Measurements from ENCODE around the gene ITPKB. TPM values are rescaled to one million over a fixed set of nuclear protein-coding genes. Genes with fewer than 3 reads are reported as not detected.

The ITPKB gene
- total RNA-seq, 2 donors from 2014 or later = 13.8 to 18.3 TPM

DNA sequence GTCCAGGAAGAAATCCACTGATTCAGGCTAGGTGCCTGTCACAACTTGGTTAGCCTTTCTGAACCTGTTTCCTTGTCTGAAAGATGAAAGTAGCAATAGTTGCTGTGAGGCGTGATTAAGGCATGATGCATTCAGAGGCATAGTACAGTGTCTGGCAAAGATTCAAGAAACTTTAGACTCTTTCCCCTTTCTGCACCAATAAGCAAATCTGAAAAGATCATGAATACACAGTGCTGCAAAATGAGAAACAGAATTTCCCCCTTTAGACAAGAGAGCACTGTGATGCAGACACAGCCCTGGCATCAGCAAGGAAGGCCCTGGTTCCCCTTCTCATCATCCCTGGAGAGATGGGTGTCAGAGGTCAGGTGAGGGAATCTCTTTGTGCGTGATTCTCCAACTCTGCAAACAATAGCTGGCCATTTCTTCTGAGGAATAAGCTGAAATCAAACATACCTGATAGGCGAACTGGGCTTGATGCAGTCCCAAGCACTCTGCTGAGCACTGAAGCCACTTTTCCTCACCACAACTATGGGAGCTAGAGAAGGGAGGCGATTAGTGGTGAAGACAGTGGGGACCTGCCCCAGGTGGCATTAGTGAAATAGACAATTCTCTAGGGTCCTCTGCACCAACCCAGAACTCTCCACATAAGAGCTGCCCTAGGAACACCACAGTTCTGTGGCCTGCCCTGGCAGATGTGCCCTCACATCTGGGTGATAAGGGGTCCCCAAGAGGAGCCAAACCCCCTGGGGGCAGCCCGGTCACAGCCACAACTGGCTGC is 41.7 kb downstream of the ITPKB start:
- intact Hi-C loops (cut with DNase I) = no loop called here
- ATAC-seq (peak; percentile 20 to 50), DNase-seq (no peak)

DNA sequence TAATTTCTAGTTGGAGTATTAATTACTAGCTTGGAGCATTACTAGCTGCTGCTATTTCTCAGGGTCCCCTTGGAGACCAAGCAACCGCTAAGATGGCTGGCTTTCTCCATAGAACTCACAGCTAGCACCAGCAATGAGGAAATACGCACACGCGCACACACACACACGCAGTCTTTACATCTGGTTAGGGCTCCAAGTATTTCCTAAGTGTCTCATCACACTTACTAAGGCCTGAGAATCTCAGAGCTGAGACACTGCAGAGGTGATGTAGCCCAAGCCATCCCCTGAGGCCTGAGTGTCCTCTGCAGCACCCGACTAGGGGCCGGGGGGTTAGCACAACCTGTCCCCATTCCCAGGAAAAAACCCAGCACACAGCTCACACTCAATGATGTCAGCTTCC is 42.5 kb downstream of the ITPKB start:
- ATAC-seq (no peak), DNase-seq (no peak)
- intact Hi-C loops (cut with DNase I) = no loop called here

DNA sequence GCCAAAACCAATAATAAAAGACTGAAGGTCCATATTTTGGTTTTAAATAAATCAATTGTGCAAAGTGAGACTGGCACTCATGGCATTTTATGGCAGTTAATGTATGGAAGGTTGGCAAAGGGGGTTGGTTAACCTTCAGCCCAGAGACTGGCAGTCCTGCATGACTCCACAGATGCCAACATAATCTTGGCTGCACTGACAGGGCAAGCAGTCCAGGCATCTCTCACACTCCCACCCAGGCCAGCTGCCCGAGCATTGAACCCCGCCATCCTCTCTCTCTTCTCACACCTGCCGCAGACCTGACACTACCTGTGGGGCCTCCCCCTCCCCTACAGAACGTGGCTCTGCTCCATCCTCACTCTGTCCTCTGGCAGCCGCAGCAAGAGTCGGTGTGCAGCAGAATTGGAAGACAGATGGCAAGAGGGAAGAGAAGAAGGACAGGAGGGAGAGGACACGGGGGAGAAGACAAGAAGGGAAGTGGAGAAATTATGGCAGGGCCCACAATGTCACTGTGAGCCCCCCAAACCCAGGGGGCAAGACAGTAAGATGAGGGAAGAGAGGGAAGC is 43.7 kb downstream of the ITPKB start:
- peak in 1 of 2 donors; percentile 16 for ATAC-seq
- intact Hi-C loops (cut with DNase I) = no loop called here
- DNase-seq = no peak

DNA sequence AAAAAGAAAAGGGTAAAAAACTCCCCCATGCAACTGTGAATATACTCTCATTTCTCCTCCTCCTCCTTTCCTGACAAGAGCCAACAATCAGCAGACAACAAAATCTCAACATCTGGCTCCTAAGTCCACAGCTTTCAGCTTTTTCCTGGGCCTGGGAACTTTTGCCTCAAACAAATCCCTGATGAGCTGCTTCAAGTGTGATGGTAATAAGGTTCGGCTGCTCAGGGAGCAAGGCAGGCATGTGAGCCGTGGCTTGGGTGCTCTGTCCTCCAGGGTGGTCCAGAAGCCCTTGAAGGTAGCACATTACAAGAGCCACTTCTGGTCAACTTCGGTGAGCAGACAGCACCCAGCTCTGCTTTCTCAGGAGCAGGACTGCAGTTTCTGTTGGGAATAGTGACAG is 46.3 kb downstream of the ITPKB start:
- ATAC-seq (no peak), DNase-seq (no peak)
- intact Hi-C loops (cut with DNase I) = no loop called here

DNA sequence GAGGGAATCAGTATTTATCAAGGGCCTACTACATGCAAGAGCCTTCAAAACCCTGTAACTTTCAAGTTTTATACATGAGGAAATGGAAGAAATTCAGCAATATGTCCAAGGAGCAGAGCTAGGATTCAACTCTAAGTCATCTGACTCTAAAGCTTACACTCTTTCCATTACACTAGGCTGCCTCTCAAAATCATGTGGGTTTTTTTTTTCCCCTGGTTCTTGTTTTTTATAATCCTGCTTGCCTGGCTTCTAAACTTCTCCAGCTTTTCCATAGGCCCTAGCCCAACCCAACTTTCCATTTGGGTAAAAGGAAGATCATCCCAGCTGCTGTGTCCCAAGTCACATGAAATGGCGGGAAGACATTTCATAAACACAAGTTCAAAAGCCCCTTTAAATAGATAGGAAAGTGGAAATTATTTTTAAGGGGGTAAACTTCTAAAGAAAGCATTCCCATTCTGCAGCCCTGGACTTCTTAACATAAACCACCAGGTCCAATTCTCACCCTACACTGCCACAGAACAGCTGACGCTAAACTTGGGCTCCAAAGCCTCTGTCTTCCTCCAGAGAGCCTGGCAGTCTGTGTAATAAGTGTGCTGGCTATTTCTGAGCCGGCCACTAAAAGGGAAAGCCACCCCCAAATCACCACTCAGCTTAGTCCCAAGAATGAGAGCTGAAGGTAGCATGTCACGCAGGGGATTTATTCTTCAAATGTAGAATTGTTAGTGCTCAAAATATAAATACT is 46.9 kb downstream of the ITPKB start:
- DNase-seq = no peak
- no peak for ATAC-seq
- intact Hi-C loops (cut with DNase I) = no loop called here

DNA sequence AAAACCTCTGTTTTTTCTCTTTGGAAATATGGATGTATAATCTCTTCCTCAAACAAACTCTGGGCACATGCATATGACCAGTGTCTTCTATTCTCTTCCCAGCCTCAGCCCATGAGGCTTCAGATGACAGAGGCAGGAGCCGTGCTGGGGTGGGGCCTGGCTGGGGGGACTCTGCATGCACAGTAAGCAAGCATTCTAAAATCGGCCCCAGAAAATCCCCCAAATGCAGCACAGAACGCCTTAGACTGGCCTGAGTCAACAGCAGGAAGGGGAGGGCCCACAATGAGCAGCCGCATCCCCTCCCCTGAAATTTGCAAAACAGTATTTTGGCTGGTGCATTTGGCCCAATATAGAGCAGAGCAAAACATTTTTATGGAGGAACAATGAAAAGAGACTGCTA is 47.8 kb downstream of the ITPKB start:
- intact Hi-C loops (cut with DNase I) = no loop called here
- DNase-seq (no peak), ATAC-seq (peak; percentile 27 to 28)

DNA sequence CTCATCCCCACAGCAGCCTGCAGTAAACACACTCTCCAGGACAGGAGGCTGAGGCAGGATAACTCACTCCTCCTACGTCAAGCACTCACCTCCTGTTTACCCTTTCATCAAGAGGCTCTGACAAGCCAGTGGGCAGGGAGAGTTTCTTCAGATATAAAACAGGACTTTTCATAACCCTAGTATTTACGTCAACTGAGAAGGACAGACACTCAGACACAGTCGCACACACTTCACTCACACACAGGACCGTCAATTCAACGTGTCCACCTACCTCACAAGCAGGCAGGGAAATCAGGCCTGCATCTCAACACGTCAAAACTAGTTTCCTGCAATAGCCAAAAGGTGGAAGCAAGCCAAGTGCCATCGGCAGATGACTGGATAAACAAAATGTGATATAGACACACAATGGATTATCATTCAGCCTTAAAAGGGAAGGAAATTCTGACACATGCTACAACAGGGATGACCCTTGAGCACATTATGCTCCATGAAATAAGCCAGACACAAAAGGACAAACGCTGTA is 48.6 kb downstream of the ITPKB start:
- DNase-seq = no peak
- peak in 1 of 2 donors; percentile 34 for ATAC-seq
- intact Hi-C loops (cut with DNase I) = no loop called here

DNA sequence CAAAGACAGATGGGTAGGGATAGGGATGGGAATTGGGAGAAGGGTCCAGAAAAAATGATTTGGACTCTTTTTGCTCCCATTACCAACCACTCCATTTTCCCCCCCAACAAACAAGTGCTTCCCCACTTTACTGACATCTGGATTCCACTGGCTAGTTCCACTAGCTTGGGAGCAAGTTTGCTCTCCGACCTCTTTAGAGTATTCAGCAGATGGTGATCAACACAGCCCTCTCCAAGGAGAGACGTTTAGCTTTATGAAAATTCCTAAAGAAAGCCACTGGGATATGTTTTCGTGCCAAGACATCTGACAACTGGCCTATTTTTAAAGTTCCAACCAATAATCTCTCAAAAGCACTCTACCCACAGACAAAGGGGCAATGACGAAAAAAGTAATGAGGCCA is 50.3 kb downstream of the ITPKB start:
- intact Hi-C loops (cut with DNase I) = loop anchor here in 1 of 2 donors (5.0 kb wide), 1 partner anchor 57 kb away; no protein-coding TSS in a partner anchor
- no peak for DNase-seq
- no peak for ATAC-seq

DNA sequence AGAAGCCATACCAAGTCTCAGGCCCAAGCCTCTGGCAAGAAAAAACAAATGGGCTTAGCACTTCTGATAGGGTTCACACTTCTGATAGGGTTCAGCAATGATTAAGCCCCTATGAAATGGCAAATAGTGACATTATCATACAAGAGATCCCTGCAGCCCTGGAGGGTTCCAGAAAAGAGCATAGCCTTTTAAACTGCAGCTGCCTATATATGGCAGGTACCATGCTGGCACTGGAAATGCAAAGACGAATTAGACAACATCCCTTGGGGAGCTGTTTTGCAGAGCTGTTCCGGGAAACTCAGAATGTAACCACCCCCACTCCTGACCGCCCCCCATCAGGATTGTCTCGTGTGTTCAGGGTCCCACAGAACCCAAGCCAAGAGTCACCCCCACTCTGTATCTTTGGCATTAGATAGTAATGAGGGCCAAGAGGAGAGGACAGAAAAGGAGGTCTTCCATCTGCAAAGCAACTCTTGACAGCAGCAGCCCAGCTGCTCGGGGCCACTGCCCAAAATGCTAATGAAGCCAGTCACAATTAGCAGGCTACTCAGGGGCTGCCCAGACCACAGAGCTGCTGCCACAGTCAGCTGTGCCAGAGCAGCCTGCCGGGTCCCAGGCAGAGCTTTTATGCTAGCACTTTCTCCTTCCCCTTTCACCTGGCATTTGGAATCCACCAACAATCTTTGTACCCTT is 50.9 kb downstream of the ITPKB start:
- DNase-seq (no peak), ATAC-seq (no peak)
- intact Hi-C loops (cut with DNase I) = loop anchor here in 1 of 2 donors (5.0 kb wide), 1 partner anchor 56 kb away; no protein-coding TSS in a partner anchor

DNA sequence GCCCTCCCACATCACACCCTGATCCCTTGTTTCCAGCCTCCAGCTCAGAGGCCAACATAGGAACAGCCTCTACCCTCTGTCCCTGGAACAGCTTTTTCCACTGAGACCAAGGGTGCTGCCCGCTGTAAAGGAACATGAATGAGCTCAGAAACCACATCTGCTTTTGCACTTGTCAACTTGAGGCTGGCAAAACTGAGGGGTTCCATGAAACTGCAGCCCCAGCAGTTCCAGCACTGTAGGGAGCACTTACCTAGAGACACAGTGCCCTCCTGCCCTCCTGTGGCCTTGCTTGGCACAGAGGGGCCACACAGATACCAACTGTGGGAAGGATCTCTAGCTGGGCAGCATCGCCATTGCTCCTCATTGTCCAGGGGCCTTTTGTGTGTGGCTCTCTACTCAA is 51.7 kb downstream of the ITPKB start:
- intact Hi-C loops (cut with DNase I) = loop anchor here (2.0 to 5.0 kb wide), 2 partner anchors 53 to 55 kb away; no protein-coding TSS in a partner anchor
- DNase-seq = no peak
- peak; percentile 31 to 36 for ATAC-seq

DNA sequence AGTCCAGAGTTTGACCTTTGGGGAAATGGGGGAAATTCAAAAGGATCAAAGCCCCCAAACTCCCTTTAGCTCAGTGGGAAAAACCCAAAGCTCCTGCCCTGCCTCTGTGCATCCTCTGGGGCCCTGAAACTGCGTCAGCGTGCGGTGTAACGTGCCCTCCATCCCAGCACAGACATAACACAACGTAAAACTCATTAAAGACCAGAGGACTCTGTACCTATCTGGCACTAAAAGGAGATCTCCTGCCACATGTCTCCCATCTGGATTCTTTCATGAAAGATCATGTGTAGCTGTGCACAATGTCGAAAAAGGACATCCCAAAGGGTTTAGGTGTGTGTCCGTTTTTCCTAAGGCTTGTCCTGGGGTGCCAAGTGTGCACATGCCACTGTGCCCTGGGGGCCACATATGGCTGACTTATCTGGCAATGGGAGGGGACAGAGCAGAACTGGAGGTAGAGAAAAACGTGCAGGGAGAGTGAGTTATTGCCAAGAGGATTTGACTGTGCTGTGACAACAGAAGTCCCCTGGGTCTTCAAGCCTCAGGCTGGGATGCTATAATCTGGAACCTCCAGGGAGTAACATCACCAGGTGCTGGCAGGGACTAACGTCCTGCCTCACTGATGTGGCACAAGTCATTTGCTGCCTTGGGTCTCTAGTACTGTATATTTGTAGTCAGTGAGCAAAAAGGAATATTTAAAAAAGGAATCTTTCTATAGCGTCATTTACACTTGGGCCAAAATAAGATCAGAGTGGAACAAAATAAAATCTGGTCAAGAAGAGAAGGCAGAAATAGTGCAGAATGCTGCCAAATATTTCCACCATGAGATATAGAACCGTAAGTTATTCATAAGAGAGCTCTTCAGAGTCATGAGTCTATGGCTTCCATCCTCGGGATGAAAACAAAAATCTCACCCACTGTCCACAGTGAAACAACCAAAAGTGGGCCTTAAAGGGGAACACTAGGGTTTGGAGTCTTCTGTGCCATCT is 52.3 kb downstream of the ITPKB start:
- ATAC-seq (no peak), DNase-seq (no peak)
- intact Hi-C loops (cut with DNase I) = loop anchor here (2.0 to 5.0 kb wide), 2 partner anchors 52 to 54 kb away; no protein-coding TSS in a partner anchor

DNA sequence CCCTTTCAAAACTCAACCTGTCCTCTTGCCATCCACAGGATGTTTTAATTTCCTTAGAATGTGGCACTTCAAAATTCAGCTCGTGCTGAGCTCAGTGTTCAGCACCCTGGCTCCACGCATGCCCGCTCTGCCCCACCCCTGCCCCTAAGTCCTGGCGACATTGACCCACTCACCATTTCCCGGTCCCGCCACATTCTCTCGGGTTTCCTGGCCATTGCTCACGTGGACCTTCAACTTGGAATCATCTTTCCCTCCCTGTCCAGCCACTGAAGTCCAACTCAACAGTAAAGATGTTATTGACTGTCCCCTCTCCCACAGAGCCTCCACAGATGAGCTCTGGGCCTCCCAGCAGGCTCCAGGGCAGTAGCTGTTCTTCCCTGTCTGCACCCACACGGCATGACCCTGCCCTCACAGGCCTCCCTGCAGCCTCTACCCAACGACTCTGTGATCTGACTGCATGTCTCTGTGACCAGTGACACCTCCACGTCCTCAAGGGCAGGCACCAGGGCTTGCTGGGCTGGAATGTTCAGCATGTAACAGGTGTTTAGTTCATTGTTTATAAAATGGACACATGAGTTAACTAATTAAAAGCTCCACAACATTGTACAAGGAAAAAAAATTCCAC is 53.8 kb downstream of the ITPKB start:
- ATAC-seq (no peak), DNase-seq (no peak)
- intact Hi-C loops (cut with DNase I) = loop anchor here in 1 of 2 donors (5.0 kb wide), 1 partner anchor 53 kb away; no protein-coding TSS in a partner anchor

DNA sequence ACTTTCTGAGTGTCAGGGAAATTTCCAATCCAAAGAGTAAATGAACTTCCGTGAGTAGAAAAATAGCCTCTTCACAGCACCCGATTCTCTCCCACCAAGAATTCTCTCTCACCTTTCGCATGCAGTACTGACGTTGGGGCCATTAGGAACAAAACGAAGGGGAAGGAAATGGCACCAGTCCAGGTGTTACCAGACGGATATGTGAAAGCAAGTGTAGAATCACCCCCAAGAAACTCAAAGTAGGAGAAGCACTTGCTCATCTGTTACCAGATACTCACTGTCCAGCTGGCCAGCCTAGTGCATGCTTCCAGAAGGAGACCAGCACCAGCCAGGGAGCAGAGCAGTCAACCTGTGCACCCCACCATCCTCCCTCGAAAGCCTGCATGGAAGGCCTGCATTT is 55.1 kb downstream of the ITPKB start:
- intact Hi-C loops (cut with DNase I) = no loop called here
- no peak for DNase-seq
- ATAC-seq = no peak

DNA sequence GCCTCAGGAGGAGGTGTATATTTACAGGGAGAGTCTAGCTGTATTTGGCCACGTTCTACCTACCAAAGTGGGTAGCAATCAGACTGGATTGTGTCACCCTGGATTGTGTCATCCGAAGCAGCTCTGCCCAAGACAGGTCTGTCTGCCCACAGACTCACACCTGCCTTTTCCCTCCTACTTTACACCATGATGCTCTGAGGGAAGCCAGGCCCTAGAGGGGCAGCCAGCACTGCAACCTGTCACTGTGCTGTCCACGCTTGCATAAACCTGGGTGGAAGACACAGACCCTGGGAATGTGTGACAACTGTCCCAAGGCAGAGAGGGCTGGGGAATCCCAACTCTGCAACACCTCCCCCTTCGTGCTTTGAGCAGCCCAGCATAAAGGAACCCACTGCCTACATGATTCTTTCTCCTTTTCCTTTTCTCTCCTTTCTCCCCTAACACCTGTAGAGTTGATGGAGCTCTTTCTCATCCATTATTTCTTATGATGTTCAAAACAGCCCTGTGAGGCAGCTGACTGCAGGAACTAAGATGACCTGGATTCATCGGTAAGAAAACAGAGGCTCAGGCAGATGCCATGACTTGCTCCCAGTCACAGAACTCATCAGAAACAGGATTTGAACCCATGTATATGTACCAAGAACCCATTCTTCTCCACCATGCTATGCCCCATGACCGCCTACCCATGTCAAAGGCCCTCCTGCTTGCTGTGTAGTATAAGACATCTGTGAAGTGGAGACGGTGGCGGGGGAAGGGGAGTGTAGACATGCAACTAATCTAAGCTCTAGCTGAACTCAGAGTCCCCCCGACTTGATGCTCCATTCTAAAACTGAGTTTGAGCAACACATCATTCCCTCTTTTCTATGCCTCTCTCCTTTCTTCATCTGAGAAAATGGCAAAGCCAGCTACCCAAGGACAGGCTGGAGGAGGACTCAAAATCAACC is 55.9 kb downstream of the ITPKB start:
- intact Hi-C loops (cut with DNase I) = no loop called here
- DNase-seq (no peak), ATAC-seq (no peak)

DNA sequence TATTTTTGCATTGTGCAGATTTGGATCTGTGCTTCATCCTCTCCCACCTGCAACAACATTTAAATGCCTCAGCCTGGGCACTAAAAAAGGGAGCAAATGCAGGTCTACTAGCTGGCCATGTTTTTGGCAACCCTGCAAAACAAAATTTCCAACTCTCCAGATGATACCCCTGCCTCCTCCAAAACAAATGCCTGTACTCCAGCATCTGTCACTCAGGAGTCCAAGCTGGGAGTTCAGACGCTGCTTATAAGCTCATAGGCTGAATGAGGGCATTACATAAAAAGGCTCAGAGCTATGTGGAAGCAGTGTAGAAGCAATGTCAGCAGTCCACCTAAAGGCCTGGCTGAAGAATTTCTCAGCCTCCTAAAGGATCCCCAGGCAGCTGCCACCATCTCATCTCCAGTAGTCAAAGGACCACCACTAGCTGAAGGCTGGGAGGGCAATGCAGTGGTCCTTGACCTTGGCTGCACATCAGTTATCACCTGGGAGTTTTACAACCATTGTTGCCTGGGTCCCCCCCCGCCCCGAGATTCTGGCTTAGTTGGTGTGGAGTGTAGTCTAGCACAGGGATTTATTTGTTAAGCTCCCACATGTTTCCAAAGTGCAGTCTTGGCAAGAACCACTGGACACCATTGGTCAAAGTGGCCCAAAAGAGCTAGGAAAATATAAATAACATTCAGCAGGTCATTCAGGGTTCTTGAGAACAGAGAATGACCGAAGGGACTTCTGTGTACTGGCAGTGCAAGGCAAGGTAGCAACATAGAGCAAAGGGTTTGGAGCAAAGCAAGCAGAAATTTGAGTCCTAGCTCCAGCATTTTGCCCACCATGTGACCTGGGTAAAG is 57.2 kb downstream of the ITPKB start:
- DNase-seq (no peak), ATAC-seq (no peak)
- intact Hi-C loops (cut with DNase I) = no loop called here

DNA sequence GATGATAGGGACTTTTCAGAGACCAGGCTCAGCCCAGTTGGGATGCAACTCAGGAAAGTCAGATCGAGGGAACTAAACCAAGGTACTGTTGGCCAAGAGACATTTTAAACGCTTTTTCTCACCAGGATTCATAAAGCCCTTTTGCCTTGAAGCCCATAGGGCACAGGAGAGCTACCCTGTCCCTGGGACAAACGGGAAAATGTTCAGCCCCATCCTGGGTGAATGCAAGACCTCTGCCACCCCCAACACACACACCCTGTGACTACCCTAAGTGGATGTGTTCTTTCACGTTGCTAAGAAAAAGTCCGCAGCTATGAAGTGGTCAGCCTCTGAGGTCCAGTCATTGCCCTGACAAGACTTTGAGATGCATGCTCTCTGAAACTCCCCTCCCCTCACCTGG is 58.4 kb downstream of the ITPKB start:
- DNase-seq (no peak), ATAC-seq (no peak)
- intact Hi-C loops (cut with DNase I) = no loop called here

Data from left cardiac atrium (tissue), 4 donors.